ENCODE measurements around the gene ZCCHC14.
A peak's percentile ranks its signal among the peaks of the same experiment; 100 is the strongest.

ZCCHC14 gene

DNA sequence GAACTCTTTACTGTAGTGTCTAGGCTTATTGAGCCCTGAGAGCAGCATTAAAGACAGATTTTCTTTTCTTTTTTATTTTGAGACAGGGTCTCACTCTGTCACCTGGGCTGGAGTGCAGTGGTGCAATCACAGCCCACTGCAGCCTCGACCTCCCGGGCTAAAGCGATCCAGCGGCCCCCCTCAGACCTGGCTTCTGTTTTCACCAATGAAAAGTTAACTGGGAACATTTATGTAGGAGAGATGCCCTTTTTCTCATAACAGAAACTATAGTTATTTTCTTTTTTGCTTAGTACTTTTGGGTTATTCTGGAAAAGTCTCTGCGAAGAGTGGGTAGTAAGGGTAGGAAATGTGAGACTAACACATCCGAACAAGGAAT is 99.2 kb downstream of the ZCCHC14 start:
- Histone ChIP-seq H3K4me3 (ENCODE audit: insufficient read depth, low read length, poor library complexity, severe bottlenecking) (peak overlapping the region; percentile 59), H3K9ac (ENCODE audit: low read length) (peak overlapping the region; percentile 86), H4K20me1 (ENCODE audit: low read depth, low read length) (peaks cover 7% of the 10 kb centered on the region; the same call in 1 of the 2 replicates), H3K27me3 (ENCODE audit: low read length) (no peaks in the 10 kb centered on the region), H2AFZ (ENCODE audit: low read depth, low read length, severe bottlenecking) (no peak overlapping the region), H3K27ac (ENCODE audit: low read depth, low read length) (peak overlapping the region; percentile 4), H3K36me3 (ENCODE audit: low read length) (no peaks in the 10 kb centered on the region), H3K9me2 (replicated peaks; ENCODE audit: insufficient read depth, low read length) (no peaks in the 10 kb centered on the region), H3K4me2 (ENCODE audit: low read depth, low read length, poor library complexity, severe bottlenecking) (peak overlapping the region; percentile 75), H3F3A (ENCODE audit: insufficient read depth) (peaks cover 15% of the 10 kb centered on the region), H3K9me3 (ENCODE audit: insufficient read depth, low read length) (no peaks in the 10 kb centered on the region), H3K79me2 (ENCODE audit: insufficient read depth, low read length) (peaks cover 58% of the 10 kb centered on the region)
- TF ChIP-seq, protein P1, sequence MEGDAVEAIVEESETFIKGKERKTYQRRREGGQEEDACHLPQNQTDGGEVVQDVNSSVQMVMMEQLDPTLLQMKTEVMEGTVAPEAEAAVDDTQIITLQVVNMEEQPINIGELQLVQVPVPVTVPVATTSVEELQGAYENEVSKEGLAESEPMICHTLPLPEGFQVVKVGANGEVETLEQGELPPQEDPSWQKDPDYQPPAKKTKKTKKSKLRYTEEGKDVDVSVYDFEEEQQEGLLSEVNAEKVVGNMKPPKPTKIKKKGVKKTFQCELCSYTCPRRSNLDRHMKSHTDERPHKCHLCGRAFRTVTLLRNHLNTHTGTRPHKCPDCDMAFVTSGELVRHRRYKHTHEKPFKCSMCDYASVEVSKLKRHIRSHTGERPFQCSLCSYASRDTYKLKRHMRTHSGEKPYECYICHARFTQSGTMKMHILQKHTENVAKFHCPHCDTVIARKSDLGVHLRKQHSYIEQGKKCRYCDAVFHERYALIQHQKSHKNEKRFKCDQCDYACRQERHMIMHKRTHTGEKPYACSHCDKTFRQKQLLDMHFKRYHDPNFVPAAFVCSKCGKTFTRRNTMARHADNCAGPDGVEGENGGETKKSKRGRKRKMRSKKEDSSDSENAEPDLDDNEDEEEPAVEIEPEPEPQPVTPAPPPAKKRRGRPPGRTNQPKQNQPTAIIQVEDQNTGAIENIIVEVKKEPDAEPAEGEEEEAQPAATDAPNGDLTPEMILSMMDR (IDR thresholded peaks at IDR 0.05; ENCODE audit: insufficient read depth, low read length, poor library complexity, severe bottlenecking) = no peak
- TF ChIP-seq EZH2phosphoT487 (conservative IDR thresholded peaks at IDR 0.05; ENCODE audit: low read length) = no peak

DNA sequence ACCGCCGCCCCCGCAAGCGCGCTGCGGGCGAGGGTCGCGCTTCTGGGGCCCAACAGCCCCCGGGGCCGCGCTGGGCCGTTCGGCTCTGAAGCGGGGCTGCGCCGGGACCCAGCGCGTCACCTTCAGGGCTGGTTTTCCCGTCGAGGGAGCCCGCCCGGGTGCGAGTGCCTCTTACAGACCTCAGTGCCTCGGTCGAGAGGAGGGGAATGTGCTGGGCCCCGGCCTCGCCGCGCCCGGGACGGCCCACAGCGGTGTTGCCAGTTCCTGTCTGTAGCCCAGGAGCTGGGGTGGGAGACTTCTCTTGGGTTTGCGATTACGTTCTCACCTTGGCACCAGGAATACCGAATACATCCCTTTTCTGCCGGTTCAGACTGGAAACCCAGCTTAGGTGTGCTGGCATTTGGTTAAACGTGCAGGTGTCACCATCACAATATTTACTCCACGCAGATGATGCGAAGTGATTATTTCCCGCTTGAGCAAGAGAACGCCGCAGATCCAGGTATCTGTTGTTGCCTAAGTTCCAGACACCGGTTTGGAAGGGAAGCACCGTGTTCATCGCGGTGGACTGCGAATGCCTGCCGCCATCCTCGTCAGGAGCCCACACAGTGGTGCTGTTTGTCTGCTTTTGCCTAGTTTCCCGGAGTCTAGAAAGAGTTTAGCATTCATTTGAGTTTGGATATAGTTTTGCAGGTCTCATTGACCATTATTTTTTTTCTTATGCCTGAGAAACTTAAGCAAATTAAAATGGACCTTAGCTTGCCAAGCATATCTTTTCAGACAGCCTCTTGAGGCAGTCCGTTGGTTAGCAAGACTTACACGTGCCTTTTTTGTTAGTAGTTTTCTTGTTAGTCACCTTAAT is 99.8 kb downstream of the ZCCHC14 start:
- peaks cover 7% of the 10 kb centered on the region; the same call in 1 of the 2 replicates for H4K20me1 ChIP-seq (ENCODE audit: low read depth, low read length)
- peaks cover 52% of the 10 kb centered on the region for H3K79me2 ChIP-seq (ENCODE audit: insufficient read depth, low read length)
- H3F3A ChIP-seq (ENCODE audit: insufficient read depth) = peaks cover 20% of the 10 kb centered on the region
- H3K9ac ChIP-seq (ENCODE audit: low read length) = peak overlapping the region; percentile 86
- TF ChIP-seq, protein P1 (IDR thresholded peaks at IDR 0.05; ENCODE audit: insufficient read depth, low read length, poor library complexity, severe bottlenecking) = no peak
- TF ChIP-seq EZH2phosphoT487 (conservative IDR thresholded peaks at IDR 0.05; ENCODE audit: low read length) = no peak
- no peaks in the 10 kb centered on the region for H3K36me3 ChIP-seq (ENCODE audit: low read length)
- no peak overlapping the region for H2AFZ ChIP-seq (ENCODE audit: low read depth, low read length, severe bottlenecking)
- peak overlapping the region; percentile 75 for H3K4me2 ChIP-seq (ENCODE audit: low read depth, low read length, poor library complexity, severe bottlenecking)
- H3K9me2 ChIP-seq (replicated peaks; ENCODE audit: insufficient read depth, low read length) = no peaks in the 10 kb centered on the region
- H3K9me3 ChIP-seq (ENCODE audit: insufficient read depth, low read length) = no peaks in the 10 kb centered on the region
- H3K4me3 ChIP-seq (ENCODE audit: insufficient read depth, low read length, poor library complexity, severe bottlenecking) = peak overlapping the region; percentile 59
- peak overlapping the region; percentile 4 for H3K27ac ChIP-seq (ENCODE audit: low read depth, low read length)
- H3K27me3 ChIP-seq (ENCODE audit: low read length) = no peaks in the 10 kb centered on the region

DNA sequence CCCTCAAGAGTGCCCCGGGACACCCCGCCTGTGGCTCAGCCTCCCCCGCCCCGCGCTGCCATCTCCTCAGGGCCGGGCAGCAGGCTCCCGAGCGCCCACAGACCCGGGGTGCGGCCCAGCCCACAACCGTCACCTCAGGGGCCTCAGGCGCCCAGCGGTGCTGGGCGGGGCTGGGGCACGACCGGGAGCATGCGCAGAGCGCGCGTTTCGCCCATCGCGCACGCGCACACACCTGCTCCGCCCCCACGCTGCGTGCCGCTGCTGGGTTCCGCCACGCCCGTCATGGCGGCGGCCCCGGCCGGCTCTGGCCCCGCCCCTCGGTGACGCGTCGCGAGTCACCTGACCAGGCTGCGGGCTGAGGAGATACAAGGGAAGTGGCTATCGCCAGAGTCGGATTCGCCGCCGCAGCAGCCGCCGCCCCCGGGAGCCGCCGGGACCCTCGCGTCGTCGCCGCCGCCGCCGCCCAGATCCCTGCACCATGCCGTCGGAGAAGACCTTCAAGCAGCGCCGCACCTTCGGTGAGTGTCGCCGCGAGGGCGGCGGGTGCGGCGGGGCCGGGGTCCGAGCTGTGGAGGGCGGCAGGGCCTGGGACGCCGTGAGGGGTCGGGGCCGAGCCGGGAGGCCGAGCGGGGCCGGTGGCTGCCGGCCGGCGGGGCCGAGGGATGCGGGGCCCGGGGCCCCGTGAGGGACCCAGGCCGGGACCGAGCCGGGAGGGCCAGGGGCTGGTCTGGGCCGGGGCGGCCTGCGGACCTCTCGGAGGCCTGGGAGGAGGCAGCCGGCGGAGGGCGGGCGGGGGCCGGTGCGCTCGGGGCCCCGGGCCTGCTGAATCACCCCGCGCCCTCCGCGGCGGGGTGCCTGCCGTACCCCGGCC is 100.6 kb downstream of the ZCCHC14 start, which contains the start of gene MAP1LC3B:
Gene MAP1LC3B (plus strand): TSS at position 387 of the 871 bp plus-strand sequence. CDS start 92 bp downstream, at position 479.
- peak within 1 kb of the TSS; percentile 75 for H3K4me2 ChIP-seq (ENCODE audit: low read depth, low read length, poor library complexity, severe bottlenecking)
- no peaks in the 10 kb centered on the region for H3K27me3 ChIP-seq (ENCODE audit: low read length)
- no peaks in the 10 kb centered on the region for H3K36me3 ChIP-seq (ENCODE audit: low read length)
- H3K9me2 ChIP-seq (replicated peaks; ENCODE audit: insufficient read depth, low read length) = no peaks in the 10 kb centered on the region
- H3K9ac ChIP-seq (ENCODE audit: low read length) = peak within 1 kb of the TSS; percentile 86
- peaks cover 7% of the 10 kb centered on the region; the same call in 1 of the 2 replicates for H4K20me1 ChIP-seq (ENCODE audit: low read depth, low read length)
- H2AFZ ChIP-seq (ENCODE audit: low read depth, low read length, severe bottlenecking) = no peak within 1 kb of the TSS
- H3K9me3 ChIP-seq (ENCODE audit: insufficient read depth, low read length) = no peaks in the 10 kb centered on the region
- TF ChIP-seq, protein P1 (IDR thresholded peaks at IDR 0.05; ENCODE audit: insufficient read depth, low read length, poor library complexity, severe bottlenecking) = no peak
- no peak for TF ChIP-seq EZH2phosphoT487 (conservative IDR thresholded peaks at IDR 0.05; ENCODE audit: low read length)
- H3K27ac ChIP-seq (ENCODE audit: low read depth, low read length) = peak within 1 kb of the TSS; percentile 59
- peaks cover 43% of the 10 kb centered on the region for H3K79me2 ChIP-seq (ENCODE audit: insufficient read depth, low read length)
- peaks cover 27% of the 10 kb centered on the region for H3F3A ChIP-seq (ENCODE audit: insufficient read depth)
- peak within 1 kb of the TSS; percentile 76 for H3K4me3 ChIP-seq (ENCODE audit: insufficient read depth, low read length, poor library complexity, severe bottlenecking)
